B cell (primary cell): ENCODE results near the gene ADGRF1.

Source experiments
- EZH2 ChIP-seq: IDR thresholded peaks from 2 replicates; pipeline ENCODE4 v1.6.1; 2012; ENCODE audit warnings: borderline replicate concordance, low read depth, mild to moderate bottlenecking, moderate library complexity, low read length; ENCODE audit not compliant: insufficient read depth, poor library complexity, severe bottlenecking
- TF ChIP-seq, protein P1 (sequence below): fragments of 200-600 bp; IDR thresholded peaks from one replicate; pipeline ENCODE4 v1.8.0; 2022; ENCODE audit warnings: antibody characterized with exemption, mild to moderate bottlenecking

GRCh38 chr6:47059216-47059885, 17.2 kb upstream of the ADGRF1 start:
- TF ChIP-seq, protein P1, sequence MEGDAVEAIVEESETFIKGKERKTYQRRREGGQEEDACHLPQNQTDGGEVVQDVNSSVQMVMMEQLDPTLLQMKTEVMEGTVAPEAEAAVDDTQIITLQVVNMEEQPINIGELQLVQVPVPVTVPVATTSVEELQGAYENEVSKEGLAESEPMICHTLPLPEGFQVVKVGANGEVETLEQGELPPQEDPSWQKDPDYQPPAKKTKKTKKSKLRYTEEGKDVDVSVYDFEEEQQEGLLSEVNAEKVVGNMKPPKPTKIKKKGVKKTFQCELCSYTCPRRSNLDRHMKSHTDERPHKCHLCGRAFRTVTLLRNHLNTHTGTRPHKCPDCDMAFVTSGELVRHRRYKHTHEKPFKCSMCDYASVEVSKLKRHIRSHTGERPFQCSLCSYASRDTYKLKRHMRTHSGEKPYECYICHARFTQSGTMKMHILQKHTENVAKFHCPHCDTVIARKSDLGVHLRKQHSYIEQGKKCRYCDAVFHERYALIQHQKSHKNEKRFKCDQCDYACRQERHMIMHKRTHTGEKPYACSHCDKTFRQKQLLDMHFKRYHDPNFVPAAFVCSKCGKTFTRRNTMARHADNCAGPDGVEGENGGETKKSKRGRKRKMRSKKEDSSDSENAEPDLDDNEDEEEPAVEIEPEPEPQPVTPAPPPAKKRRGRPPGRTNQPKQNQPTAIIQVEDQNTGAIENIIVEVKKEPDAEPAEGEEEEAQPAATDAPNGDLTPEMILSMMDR = no peak
- no peak for TF ChIP-seq EZH2
